A204.1 (cell line): Measurements from ENCODE around the gene INHBA.
A peak's percentile ranks its signal among the peaks of the same experiment; 100 is the strongest.

Source experiments
- FAIRE-seq: peaks from 2 replicates; lab custom pipeline; 2012; peaks lifted over from hg19 to GRCh38; lab: Jason Lieb, UNC

The INHBA gene

GRCh38 chr7:41688906-41689305 is 14.0 kb downstream of the INHBA start:
- FAIRE-seq: no peak

GRCh38 chr7:41688012-41688625 is 14.8 kb downstream of the INHBA start:
- no peak for FAIRE-seq

GRCh38 chr7:41685684-41686083 is 17.2 kb downstream of the INHBA start:
- FAIRE-seq: no peak

- FAIRE-seq: no peak
These were observed 20.5 kb downstream of the INHBA start for GRCh38 chr7:41682422-41682821.

GRCh38 chr7:41679566-41679965 is 23.3 kb downstream of the INHBA start:
- no peak for FAIRE-seq

- FAIRE-seq: no peak
These were observed 28.3 kb downstream of the INHBA start for GRCh38 chr7:41674505-41675023.

GRCh38 chr7:41661596-41661995 is 41.3 kb downstream of the INHBA start:
- FAIRE-seq: no peak

GRCh38 chr7:41659539-41659938 is 43.4 kb downstream of the INHBA start:
- no peak for FAIRE-seq

- FAIRE-seq: no peak
These were observed 46.5 kb downstream of the INHBA start for GRCh38 chr7:41656366-41656765.

- FAIRE-seq: no peak
These were observed 47.5 kb downstream of the INHBA start for GRCh38 chr7:41655426-41655825.

GRCh38 chr7:41652267-41652666 is 50.6 kb downstream of the INHBA start:
- no peak for FAIRE-seq

GRCh38 chr7:41648501-41648900 is 54.4 kb downstream of the INHBA start:
- FAIRE-seq: no peak

GRCh38 chr7:41643616-41644015 is 59.3 kb downstream of the INHBA start:
- no peak for FAIRE-seq

GRCh38 chr7:41641665-41642014 is 61.2 kb downstream of the INHBA start:
- FAIRE-seq: no peak

- FAIRE-seq: peak; percentile 90
These were observed 61.8 kb downstream of the INHBA start for GRCh38 chr7:41641011-41641664.

GRCh38 chr7:41640487-41640886 is 62.4 kb downstream of the INHBA start:
- FAIRE-seq: no peak

GRCh38 chr7:41637049-41637448 is 65.8 kb downstream of the INHBA start:
- FAIRE-seq: no peak
